HG02943 (cell line): ENCODE measurements around the gene HSPA14.
"Not testable (repeated sequence)": the region's sequence is repeated elsewhere in the genome, so short reads cannot be mapped to it uniquely, and the experiment has no call there.

ENCODE experiments used
- ATAC-seq: cut with Tn5 transposase; IDR thresholded peaks from one replicate; pipeline ENCODE4 v1.9.1; 2021; ENCODE audit warnings: mild to moderate bottlenecking, low read depth, moderate library complexity; ENCODE audit not compliant: unreplicated experiment

HSPA14 gene

GRCh38 chr10:14837757-14838581 lies at the start of gene HSPA14, which contains the start of the genes CDNF and MSANTD7:
Gene HSPA14 (plus strand): TSS chr10:14838306. CDS start chr10:14838403, 97 bp downstream.
Gene CDNF (minus strand): TSS chr10:14838037. CDS start chr10:14837946, 91 bp downstream.
Gene MSANTD7 (plus strand): TSS chr10:14838306. CDS start chr10:14842285, 3,979 bp downstream.
- peak; percentile 94 for ATAC-seq

- ATAC-seq, result no peak
Observed at GRCh38 chr10:14798636-14799035, 39.5 kb upstream of the HSPA14 start.

GRCh38 chr10:14800397-14800796 lies 37.7 kb upstream of the HSPA14 start:
- no peak for ATAC-seq

GRCh38 chr10:14801723-14802122 lies 36.4 kb upstream of the HSPA14 start:
- ATAC-seq, result no peak

GRCh38 chr10:14803827-14804226 lies 34.3 kb upstream of the HSPA14 start:
- no peak for ATAC-seq

- no peak for ATAC-seq
Observed at GRCh38 chr10:14806318-14806717, 31.8 kb upstream of the HSPA14 start.

GRCh38 chr10:14810969-14811953 lies 26.8 kb upstream of the HSPA14 start:
- ATAC-seq, result no peak

GRCh38 chr10:14812271-14812670 lies 25.8 kb upstream of the HSPA14 start:
- ATAC-seq, result no peak

GRCh38 chr10:14815681-14816080 lies 22.4 kb upstream of the HSPA14 start:
- no peak for ATAC-seq

GRCh38 chr10:14816717-14817116 lies 21.4 kb upstream of the HSPA14 start:
- ATAC-seq, result not testable (repeated sequence)

- ATAC-seq, result no peak
Observed at GRCh38 chr10:14820010-14820774, 17.9 kb upstream of the HSPA14 start.

GRCh38 chr10:14820775-14821154 lies 17.3 kb upstream of the HSPA14 start:
- no peak for ATAC-seq

- no peak for ATAC-seq
Observed at GRCh38 chr10:14821635-14822375, 16.3 kb upstream of the HSPA14 start.

GRCh38 chr10:14822879-14823755 lies 15.0 kb upstream of the HSPA14 start:
- no peak for ATAC-seq

GRCh38 chr10:14823966-14824365 lies 14.1 kb upstream of the HSPA14 start:
- no peak for ATAC-seq

- ATAC-seq, result no peak
Observed at GRCh38 chr10:14826076-14826829, 11.9 kb upstream of the HSPA14 start.

GRCh38 chr10:14833106-14833505 lies 5.0 kb upstream of the HSPA14 start:
- no peak for ATAC-seq

- no peak for ATAC-seq
Observed at GRCh38 chr10:14836208-14836607, 1.9 kb upstream of the HSPA14 start.
